Muscle of leg (tissue), 11 donors: ENCODE results near the gene EGR4. TPM values are rescaled to one million over a fixed set of nuclear protein-coding genes. Genes with fewer than 3 reads are reported as not detected.

Experiments used
- DNase-seq: peaks from one replicate; pipeline ENCODE4 v3.0.0; 2013
- H3K27ac ChIP-seq: one replicate; pipeline ENCODE4 v1.5.1; 2013; ENCODE audit warnings: mild to moderate bottlenecking, low read length, control low read depth
- H3K27me3 ChIP-seq: one replicate; pipeline ENCODE4 v1.6.1; 2013; ENCODE audit warnings: low read length; ENCODE audit not compliant: control insufficient read depth, insufficient read depth
- H3K36me3 ChIP-seq: one replicate; pipeline ENCODE4 v1.6.1; 2013; ENCODE audit warnings: low read length; ENCODE audit not compliant: control insufficient read depth, insufficient read depth
- H3K4me1 ChIP-seq: one replicate; pipeline ENCODE4 v1.6.1; 2013; ENCODE audit warnings: low read length; ENCODE audit not compliant: control insufficient read depth, insufficient read depth
- H3K4me3 ChIP-seq: one replicate; pipeline ENCODE4 v1.5.1; 2013; ENCODE audit warnings: low read length, control low read depth
- H3K9me3 ChIP-seq: replicated peaks from 2 replicates; pipeline ENCODE4 v1.6.1; 2013; ENCODE audit warnings: low read depth, low read length; ENCODE audit not compliant: control insufficient read depth
- WGBS: methylation state at CpG from one replicate; pipeline ENCODE4 v1.1.5; 2013; ENCODE audit warnings: missing lambda C conversion rate; ENCODE audit not compliant: insufficient coverage; 5-methylcytosine and 5-hydroxymethylcytosine counted together
- polyA plus RNA-seq, 8 donors: library from polyadenylated mRNA; unstranded; fragments of 120-200 nt; gene quantifications; one replicate each; pipeline versions ENCODE4 v1.2.1 to v1.2.3, GENCODE V29; 2013; ENCODE audit warnings: inconsistent platforms in 1 of 8, low replicate concordance in 1 of 8; ENCODE audit not compliant: insufficient read length in 8 of 8, insufficient read depth in 1 of 8
- total RNA-seq: library from RNA; stranded (reverse); fragments of 120-200 nt; gene quantifications from one replicate; pipeline ENCODE4 v1.2.4, GENCODE V29; 2013

The EGR4 gene
- total and polyA plus RNA-seq, 9 donors = 0.06 TPM; not detected in 8

- Histone ChIP-seq H3K36me3 (peaks cover 89% of the 10 kb centered on the region), H3K27ac (no peak overlapping the region), H3K4me1 (no peaks in the 10 kb centered on the region), H3K9me3 (no peaks in the 10 kb centered on the region), H3K27me3 (no peaks in the 10 kb centered on the region), H3K4me3 (no peak overlapping the region)
- DNase-seq = no peak
- WGBS = 87% methylated on average over 12 of the region's 17 CpGs
Measured at GRCh38 chr2:73250872-73251846, 42.2 kb downstream of the EGR4 start.

GRCh38 chr2:73249636-73250035 lies 43.7 kb downstream of the EGR4 start:
- H3K36me3 ChIP-seq = peaks cover 94% of the 10 kb centered on the region
- no peak overlapping the region for H3K27ac ChIP-seq
- no peaks in the 10 kb centered on the region for H3K27me3 ChIP-seq
- DNase-seq = no peak
- no peaks in the 10 kb centered on the region for H3K9me3 ChIP-seq
- no peak overlapping the region for H3K4me3 ChIP-seq
- WGBS = 86% methylated on average over 6 of the region's 9 CpGs
- H3K4me1 ChIP-seq = no peaks in the 10 kb centered on the region

- H3K9me3 ChIP-seq = no peaks in the 10 kb centered on the region
- DNase-seq = no peak
- no peak overlapping the region for H3K27ac ChIP-seq
- H3K27me3 ChIP-seq = no peaks in the 10 kb centered on the region
- H3K4me3 ChIP-seq = no peak overlapping the region
- no peaks in the 10 kb centered on the region for H3K4me1 ChIP-seq
- H3K36me3 ChIP-seq = peaks cover 89% of the 10 kb centered on the region
- 77% methylated on average over 3 of the region's 3 CpGs for WGBS
Measured at GRCh38 chr2:73246850-73247249, 46.5 kb downstream of the EGR4 start.

- DNase-seq = no peak
- 90% methylated on average over 2 of the region's 3 CpGs for WGBS
- Histone ChIP-seq H3K9me3 (no peaks in the 10 kb centered on the region), H3K27ac (no peak overlapping the region), H3K27me3 (no peaks in the 10 kb centered on the region), H3K36me3 (peaks cover 80% of the 10 kb centered on the region), H3K4me1 (no peaks in the 10 kb centered on the region), H3K4me3 (no peak overlapping the region)
Measured at GRCh38 chr2:73244580-73244979, 48.8 kb downstream of the EGR4 start.

GRCh38 chr2:73243884-73244570 lies 49.3 kb downstream of the EGR4 start:
- no peak for DNase-seq
- Histone ChIP-seq H3K9me3 (no peaks in the 10 kb centered on the region), H3K27ac (no peak overlapping the region), H3K36me3 (peaks cover 80% of the 10 kb centered on the region), H3K4me1 (no peaks in the 10 kb centered on the region), H3K27me3 (no peaks in the 10 kb centered on the region), H3K4me3 (no peak overlapping the region)
- 58% methylated on average over 4 of the region's 5 CpGs for WGBS

Other genes starting within 250 kb of the EGR4 start
- gene SFXN5, start 221.8 kb downstream of the EGR4 start, total RNA-seq = 6.0 TPM
- 1 to 10 TPM; 6.0 to 9.0 (median 6.3) TPM for gene SFXN5, start 221.8 kb downstream of the EGR4 start, polyA plus RNA-seq
- 11.0 TPM for gene RAB11FIP5, start 180.6 kb downstream of the EGR4 start, total RNA-seq
- 10 to 100 TPM in 7 of 8 donors, 1 to 10 TPM in 1; 9.6 to 18.9 (median 13.8) TPM for gene RAB11FIP5, start 180.6 kb downstream of the EGR4 start, polyA plus RNA-seq
- gene NOTO, start 91.0 kb downstream of the EGR4 start, total RNA-seq = not detected
- gene NOTO, start 91.0 kb downstream of the EGR4 start, polyA plus RNA-seq = under 1 TPM in 5 of 8 donors, not detected in 3; 0.05 to 0.08 (median 0.05) TPM
- 31.8 TPM for gene SMYD5, start 79.3 kb downstream of the EGR4 start, total RNA-seq
- gene SMYD5, start 79.3 kb downstream of the EGR4 start, polyA plus RNA-seq = 10 to 100 TPM; 26.2 to 35.6 (median 29.3) TPM
- gene PRADC1, start 60.3 kb downstream of the EGR4 start, total RNA-seq = 41.0 TPM
- gene PRADC1, start 60.3 kb downstream of the EGR4 start, polyA plus RNA-seq = 10 to 100 TPM; 26.0 to 37.4 (median 32.6) TPM
- 208 TPM for gene CCT7, start 59.2 kb downstream of the EGR4 start, total RNA-seq
- gene CCT7, start 59.2 kb downstream of the EGR4 start, polyA plus RNA-seq = 100 to 1,000 TPM; 166 to 211 (median 194) TPM
- gene FBXO41, start 9.1 kb downstream of the EGR4 start, total RNA-seq = 0.09 TPM
- under 1 TPM; 0.20 to 0.40 (median 0.29) TPM for gene FBXO41, start 9.1 kb downstream of the EGR4 start, polyA plus RNA-seq
- gene ALMS1, start 92.3 kb upstream of the EGR4 start, total RNA-seq = 25.7 TPM
- 10 to 100 TPM; 15.4 to 24.1 (median 20.8) TPM for gene ALMS1, start 92.3 kb upstream of the EGR4 start, polyA plus RNA-seq